Ishikawa (cell line): ENCODE data around the gene ATP11A.

Source experiments
- CEBPB ChIP-seq: IDR thresholded peaks from 2 replicates; pipeline ENCODE4 v1.6.1; 2012
- CREB1 ChIP-seq: IDR thresholded peaks from 2 replicates; pipeline ENCODE4 v1.6.1; 2012; ENCODE audit warnings: low read depth
- EGR1 ChIP-seq: IDR thresholded peaks from 2 replicates; pipeline ENCODE4 v1.6.1; 2012
- EP300 ChIP-seq: IDR thresholded peaks from 2 replicates; pipeline ENCODE4 v1.6.1; 2012; ENCODE audit warnings: borderline replicate concordance
- FOXM1 ChIP-seq: IDR thresholded peaks from 2 replicates; pipeline ENCODE4 v1.6.1; 2012; ENCODE audit warnings: low read depth, borderline replicate concordance
- MAX ChIP-seq: IDR thresholded peaks from 2 replicates; pipeline ENCODE4 v1.6.1; 2012
- NFIC ChIP-seq: IDR thresholded peaks from 2 replicates; pipeline ENCODE4 v1.6.1; 2012
- RAD21 ChIP-seq: IDR thresholded peaks from 2 replicates; pipeline ENCODE4 v1.6.1; 2012; ENCODE audit warnings: low read depth
- REST ChIP-seq: IDR thresholded peaks from 2 replicates; pipeline ENCODE4 v1.6.1; 2012; ENCODE audit warnings: low read depth, mild to moderate bottlenecking
- TAF1 ChIP-seq: IDR thresholded peaks from 2 replicates; pipeline ENCODE4 v1.6.1; 2012; ENCODE audit warnings: low read depth, mild to moderate bottlenecking
- TCF12 ChIP-seq: IDR thresholded peaks from 2 replicates; pipeline ENCODE4 v1.6.1; 2012; ENCODE audit warnings: low read depth
- TEAD4 ChIP-seq: IDR thresholded peaks from 2 replicates; pipeline ENCODE4 v1.6.1; 2012
- USF1 ChIP-seq: IDR thresholded peaks from 2 replicates; pipeline ENCODE4 v1.6.1; 2012
- YY1 ChIP-seq: IDR thresholded peaks from 2 replicates; pipeline ENCODE4 v1.6.1; 2012; ENCODE audit warnings: low read depth
- ZBTB7A ChIP-seq: IDR thresholded peaks from 2 replicates; pipeline ENCODE4 v1.6.1; 2012; ENCODE audit warnings: low read depth

Gene ATP11A

GRCh38 chr13:112813552-112813951 is 123.7 kb downstream of the ATP11A start:
- TF ChIP-seq EP300, result no peak
- no peak for TF ChIP-seq NFIC
- TF ChIP-seq ZBTB7A, result no peak
- no peak for TF ChIP-seq EGR1
- TF ChIP-seq CEBPB, result no peak
- TF ChIP-seq USF1, result no peak
- TF ChIP-seq MAX, result no peak
- TF ChIP-seq TCF12, result no peak
- no peak for TF ChIP-seq RAD21
- TF ChIP-seq YY1, result no peak
- no peak for TF ChIP-seq CREB1
- TF ChIP-seq REST, result no peak
- TF ChIP-seq TEAD4, result no peak
- no peak for TF ChIP-seq FOXM1
- no peak for TF ChIP-seq TAF1

- no peak for TF ChIP-seq NFIC
- TF ChIP-seq EP300, result no peak
- no peak for TF ChIP-seq REST
- no peak for TF ChIP-seq TCF12
- TF ChIP-seq RAD21, result no peak
- no peak for TF ChIP-seq USF1
Observed at GRCh38 chr13:112814905-112815585, 125.2 kb downstream of the ATP11A start.

- TF ChIP-seq YY1 (no peak), FOXM1 (no peak), USF1 (no peak), TAF1 (no peak), EP300 (no peak), EGR1 (no peak), NFIC (no peak), CEBPB (no peak)
Observed at GRCh38 chr13:112815871-112816270, 126.0 kb downstream of the ATP11A start.

- TF ChIP-seq NFIC (no peak), TEAD4 (no peak), TAF1 (no peak), TCF12 (no peak), YY1 (no peak)
Observed at GRCh38 chr13:112818040-112818697, 128.3 kb downstream of the ATP11A start.

GRCh38 chr13:112818698-112819045 is 128.8 kb downstream of the ATP11A start:
- TF ChIP-seq CEBPB, result no peak
- TF ChIP-seq MAX, result no peak
- TF ChIP-seq TEAD4, result no peak
- TF ChIP-seq YY1, result no peak
- no peak for TF ChIP-seq REST
- TF ChIP-seq ZBTB7A, result no peak
- TF ChIP-seq RAD21, result no peak
